Natural killer cell (primary cell): Measurements from ENCODE around the gene CHTOP. TPM values are rescaled to one million over a fixed set of nuclear protein-coding genes. Genes with fewer than 3 reads are reported as not detected.
"Not testable (repeated sequence)": the region's sequence is repeated elsewhere in the genome, so short reads cannot be mapped to it uniquely, and the experiment has no call there.

Experiments
- ATAC-seq, 3 donors: fragments of 150-1000 bp in 2 of 3; fragments of 200-7000 bp in 1 of 3; cut with Tn5 transposase; 1 replicate in 1 of 3; 2 replicates in 2 of 3; pipeline ENCODE4 v1.10.0; 2021; ENCODE audit warnings: mild to moderate bottlenecking in 2 of 3, moderate library complexity in 2 of 3
- DNase-seq, 2 donors: peaks; one replicate each; pipeline versions ENCODE4 v3.0.0 to v3.0.0-alpha.2; 2013 to 2021; ENCODE audit warnings: mixed read lengths in 1 of 2
- H3K27ac ChIP-seq: one replicate; pipeline ENCODE4 v1.5.1; 2013; ENCODE audit warnings: mild to moderate bottlenecking, low read length
- H3K27me3 ChIP-seq: one replicate; pipeline ENCODE4 v1.6.1; 2013; ENCODE audit warnings: low read length; ENCODE audit not compliant: control insufficient read depth, insufficient read depth
- H3K36me3 ChIP-seq: one replicate; pipeline ENCODE4 v1.6.1; 2013; ENCODE audit warnings: low read length; ENCODE audit not compliant: control insufficient read depth, insufficient read depth
- H3K4me1 ChIP-seq: one replicate; pipeline ENCODE4 v1.6.1; 2013; ENCODE audit warnings: low read length; ENCODE audit not compliant: control insufficient read depth, insufficient read depth
- H3K4me3 ChIP-seq: one replicate; pipeline ENCODE4 v1.5.1; 2013; ENCODE audit warnings: low read length
- H3K9me3 ChIP-seq: one replicate; pipeline ENCODE4 v1.6.1; 2013; ENCODE audit warnings: low read length; ENCODE audit not compliant: control insufficient read depth, insufficient read depth
- H3K27ac Mint-ChIP-seq, 2 donors: one replicate each; pipeline ENCODE4 v1.8.0; 2022; ENCODE audit warnings: mild to moderate bottlenecking in 2 of 2, mixed read lengths in 2 of 2, moderate library complexity in 1 of 2
- H3K27me3 Mint-ChIP-seq, 2 donors: one replicate each; pipeline ENCODE4 v1.8.0; 2022; ENCODE audit warnings: low read depth in 2 of 2, mixed read lengths in 2 of 2
- H3K36me3 Mint-ChIP-seq: one replicate; pipeline ENCODE4 v1.8.0; 2022; ENCODE audit warnings: mixed read lengths
- H3K4me1 Mint-ChIP-seq, 2 donors: one replicate each; pipeline ENCODE4 v1.8.0; 2022; ENCODE audit warnings: mixed read lengths in 2 of 2
- H3K4me3 Mint-ChIP-seq: one replicate; pipeline ENCODE4 v1.8.0; 2022; ENCODE audit warnings: mild to moderate bottlenecking, moderate library complexity, mixed read lengths
- H3K9me3 Mint-ChIP-seq, 2 donors: one replicate each; pipeline ENCODE4 v1.8.0; 2022; ENCODE audit warnings: mixed read lengths in 2 of 2
- WGBS: methylation state at CpG from one replicate; pipeline ENCODE4 v1.1.7; 2013; ENCODE audit warnings: missing lambda C conversion rate; ENCODE audit not compliant: insufficient coverage; 5-methylcytosine and 5-hydroxymethylcytosine counted together
- intact Hi-C: fragments of 100-400 bp; cut with micrococcal nuclease; formaldehyde crosslinking; loops from one replicate; pipeline ENCODE4 v1.14.2; 2022
- total RNA-seq, 4 donors: library from RNA; stranded (reverse); fragments of 120-200 nt in 1 of 4; gene quantifications; one replicate each; pipeline versions ENCODE4 v1.2.3 to v1.2.4, GENCODE V29; 2013 to 2022
- TF ChIP-seq, protein P1 (sequence below): fragments of 200-600 bp; IDR thresholded peaks from one replicate; pipeline ENCODE4 v1.8.0; 2022; ENCODE audit warnings: antibody characterized with exemption

Gene CHTOP
- total RNA-seq, 3 donors from 2014 or later (not counting 1 experiment from before 2014, with no cell fraction given): 94.7 to 110 (median 106) TPM

DNA sequence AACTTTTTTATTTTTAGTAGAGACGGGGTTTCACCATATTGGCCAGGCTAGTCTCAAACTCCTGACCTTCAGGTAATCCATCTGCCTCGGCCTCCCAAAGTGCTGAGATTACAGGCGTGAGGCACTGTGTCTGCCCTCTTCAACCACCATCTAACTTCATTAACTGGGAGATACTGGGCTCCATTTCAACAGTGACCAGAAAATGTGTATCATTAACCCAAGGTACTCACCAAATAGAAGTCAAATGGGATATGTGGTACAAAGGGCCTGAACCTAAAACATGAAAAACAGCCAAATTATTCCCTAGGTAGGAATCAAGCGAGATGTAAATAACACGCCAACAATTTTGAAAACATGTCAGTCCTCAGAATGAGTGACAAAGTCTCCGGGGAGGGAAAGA, 35.7 kb downstream of the CHTOP start:
- H3K27me3 Mint-ChIP-seq: no peaks in the 10 kb centered on the region
- Histone ChIP-seq H3K27me3 (no peaks in the 10 kb centered on the region), H3K4me3 (no peak overlapping the region), H3K4me1 (peaks cover 20% of the 10 kb centered on the region), H3K9me3 (no peaks in the 10 kb centered on the region), H3K36me3 (peaks cover 51% of the 10 kb centered on the region), H3K27ac (no peak overlapping the region)
- no peak for ATAC-seq
- H3K4me1 Mint-ChIP-seq: peaks cover 8 to 10% of the 10 kb centered on the region in 2 donors
- H3K9me3 Mint-ChIP-seq: no peaks in the 10 kb centered on the region
- H3K27ac Mint-ChIP-seq: no peak overlapping the region
- no peak overlapping the region for H3K4me3 Mint-ChIP-seq
- DNase-seq: no peak
- TF ChIP-seq, protein P1, sequence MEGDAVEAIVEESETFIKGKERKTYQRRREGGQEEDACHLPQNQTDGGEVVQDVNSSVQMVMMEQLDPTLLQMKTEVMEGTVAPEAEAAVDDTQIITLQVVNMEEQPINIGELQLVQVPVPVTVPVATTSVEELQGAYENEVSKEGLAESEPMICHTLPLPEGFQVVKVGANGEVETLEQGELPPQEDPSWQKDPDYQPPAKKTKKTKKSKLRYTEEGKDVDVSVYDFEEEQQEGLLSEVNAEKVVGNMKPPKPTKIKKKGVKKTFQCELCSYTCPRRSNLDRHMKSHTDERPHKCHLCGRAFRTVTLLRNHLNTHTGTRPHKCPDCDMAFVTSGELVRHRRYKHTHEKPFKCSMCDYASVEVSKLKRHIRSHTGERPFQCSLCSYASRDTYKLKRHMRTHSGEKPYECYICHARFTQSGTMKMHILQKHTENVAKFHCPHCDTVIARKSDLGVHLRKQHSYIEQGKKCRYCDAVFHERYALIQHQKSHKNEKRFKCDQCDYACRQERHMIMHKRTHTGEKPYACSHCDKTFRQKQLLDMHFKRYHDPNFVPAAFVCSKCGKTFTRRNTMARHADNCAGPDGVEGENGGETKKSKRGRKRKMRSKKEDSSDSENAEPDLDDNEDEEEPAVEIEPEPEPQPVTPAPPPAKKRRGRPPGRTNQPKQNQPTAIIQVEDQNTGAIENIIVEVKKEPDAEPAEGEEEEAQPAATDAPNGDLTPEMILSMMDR: no peak
- intact Hi-C loops: loop anchor here (2.0 to 10.0 kb wide), 3 partner anchors 35 to 317 kb away; partner anchors contain the start of genes CHTOP, RAB13 and SLC27A3
- peaks cover 11% of the 10 kb centered on the region for H3K36me3 Mint-ChIP-seq
- 95% methylated on average over 6 of the region's 6 CpGs for WGBS

DNA sequence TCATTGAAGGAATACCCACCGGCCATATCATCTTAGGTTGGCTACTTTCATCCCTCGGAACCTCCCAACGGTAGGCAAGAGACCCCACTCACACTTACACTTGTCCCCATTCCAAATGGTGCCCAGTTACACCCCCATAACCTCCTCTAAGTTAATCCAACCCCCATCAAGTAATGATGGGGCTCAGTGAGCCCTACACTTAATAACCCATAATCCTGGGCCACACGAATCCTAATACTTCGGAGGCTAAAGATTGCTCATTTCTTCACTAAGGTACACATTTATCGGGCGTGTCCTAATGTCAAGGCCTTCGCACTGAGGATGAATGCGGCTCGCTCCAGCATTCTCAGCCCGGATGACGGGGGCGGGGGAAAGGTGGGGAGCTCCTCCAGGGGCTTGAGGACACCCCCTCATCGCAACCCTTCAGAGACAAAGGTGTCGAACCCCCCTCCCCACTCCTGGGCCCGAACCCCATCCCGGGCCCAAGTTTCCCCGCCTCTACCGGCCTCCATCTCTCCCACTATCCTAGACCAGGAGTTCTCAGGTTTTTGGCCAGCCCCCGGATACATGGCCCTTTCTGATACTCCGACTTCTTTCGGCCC, 36.5 kb downstream of the CHTOP start:
- no peaks in the 10 kb centered on the region for H3K27me3 Mint-ChIP-seq
- no peak overlapping the region for H3K4me3 Mint-ChIP-seq
- peaks cover 20% of the 10 kb centered on the region for H3K4me1 ChIP-seq
- no peak overlapping the region for H3K27ac Mint-ChIP-seq
- ATAC-seq (peak in 1 of 3 donors; percentile 0), DNase-seq (no peak)
- peaks cover 43% of the 10 kb centered on the region for H3K36me3 ChIP-seq
- TF ChIP-seq, protein P1: no peak
- H3K36me3 Mint-ChIP-seq: peaks cover 11% of the 10 kb centered on the region
- 2% methylated on average over 22 of the region's 22 CpGs for WGBS
- H3K9me3 Mint-ChIP-seq: no peaks in the 10 kb centered on the region
- peaks cover 8 to 10% of the 10 kb centered on the region in 2 donors for H3K4me1 Mint-ChIP-seq
- H3K27ac ChIP-seq: peak overlapping the region; percentile 92
- no peaks in the 10 kb centered on the region for H3K9me3 ChIP-seq
- intact Hi-C loops: loop anchor here (2.0 to 10.0 kb wide), 3 partner anchors 36 to 316 kb away; partner anchors contain the start of genes CHTOP, RAB13 and SLC27A3
- peak overlapping the region; percentile 88 for H3K4me3 ChIP-seq
- H3K27me3 ChIP-seq: no peaks in the 10 kb centered on the region

DNA sequence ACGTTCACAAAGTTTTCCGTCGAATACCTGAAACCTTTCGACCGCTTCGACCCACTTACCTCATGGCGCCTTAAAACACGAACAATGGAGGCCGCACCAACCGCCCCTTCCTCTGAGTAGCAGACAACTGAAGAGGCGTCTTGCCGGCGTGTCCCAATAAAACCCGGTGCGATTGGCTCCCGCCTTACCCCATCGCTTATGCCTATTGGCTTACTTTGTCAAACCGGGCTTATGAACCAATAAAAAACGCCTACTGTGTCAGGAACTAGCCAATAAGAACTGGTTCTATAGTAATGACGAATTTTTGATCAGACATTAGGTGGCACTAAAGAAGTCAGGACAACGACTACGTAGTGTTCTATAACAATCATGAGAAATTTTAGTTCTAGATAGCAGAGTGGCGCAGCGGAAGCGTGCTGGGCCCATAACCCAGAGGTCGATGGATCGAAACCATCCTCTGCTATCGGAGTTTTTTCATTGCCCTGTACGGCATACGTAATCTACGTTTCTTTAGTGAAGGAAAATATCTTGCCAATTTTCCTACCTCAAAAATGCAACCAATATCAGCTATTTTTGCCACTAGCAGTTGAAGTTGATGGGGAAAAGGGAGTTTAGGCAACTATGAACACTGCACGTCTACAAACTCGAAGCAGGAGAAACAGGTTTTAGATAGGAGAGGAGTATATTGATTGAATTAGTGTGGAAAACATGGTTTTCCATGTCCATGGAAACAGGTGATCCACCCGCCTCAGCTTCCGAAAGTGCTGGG, 37.2 kb downstream of the CHTOP start, which contains the start of gene ILF2:
TSS of gene ILF2 (minus strand) at position 135 of the 769 bp plus-strand sequence. CDS start at position 64, 71 bp downstream.
- H3K27ac Mint-ChIP-seq: no peak within 1 kb of the TSS
- no peaks in the 10 kb centered on the region for H3K27me3 Mint-ChIP-seq
- peak; percentile 93 to 98 for DNase-seq
- Histone ChIP-seq H3K9me3 (no peaks in the 10 kb centered on the region), H3K4me1 (peaks cover 20% of the 10 kb centered on the region), H3K4me3 (peak within 1 kb of the TSS; percentile 88), H3K27ac (peak within 1 kb of the TSS; percentile 92), H3K27me3 (no peaks in the 10 kb centered on the region), H3K36me3 (peaks cover 36% of the 10 kb centered on the region)
- peaks cover 8 to 10% of the 10 kb centered on the region in 2 donors for H3K4me1 Mint-ChIP-seq
- no peaks in the 10 kb centered on the region for H3K9me3 Mint-ChIP-seq
- TF ChIP-seq, protein P1: peak; percentile 23
- H3K4me3 Mint-ChIP-seq: no peak within 1 kb of the TSS
- WGBS: under 1% methylated on average over 34 of the region's 35 CpGs
- intact Hi-C loops: loop anchor here (1.0 to 10.0 kb wide), 4 partner anchors 13 to 316 kb away; partner anchors contain the start of genes CHTOP, RAB13, SLC27A3 and SNAPIN
- peak; percentile 85 to 97 (median 91) for ATAC-seq
- peaks cover 11% of the 10 kb centered on the region for H3K36me3 Mint-ChIP-seq

DNA sequence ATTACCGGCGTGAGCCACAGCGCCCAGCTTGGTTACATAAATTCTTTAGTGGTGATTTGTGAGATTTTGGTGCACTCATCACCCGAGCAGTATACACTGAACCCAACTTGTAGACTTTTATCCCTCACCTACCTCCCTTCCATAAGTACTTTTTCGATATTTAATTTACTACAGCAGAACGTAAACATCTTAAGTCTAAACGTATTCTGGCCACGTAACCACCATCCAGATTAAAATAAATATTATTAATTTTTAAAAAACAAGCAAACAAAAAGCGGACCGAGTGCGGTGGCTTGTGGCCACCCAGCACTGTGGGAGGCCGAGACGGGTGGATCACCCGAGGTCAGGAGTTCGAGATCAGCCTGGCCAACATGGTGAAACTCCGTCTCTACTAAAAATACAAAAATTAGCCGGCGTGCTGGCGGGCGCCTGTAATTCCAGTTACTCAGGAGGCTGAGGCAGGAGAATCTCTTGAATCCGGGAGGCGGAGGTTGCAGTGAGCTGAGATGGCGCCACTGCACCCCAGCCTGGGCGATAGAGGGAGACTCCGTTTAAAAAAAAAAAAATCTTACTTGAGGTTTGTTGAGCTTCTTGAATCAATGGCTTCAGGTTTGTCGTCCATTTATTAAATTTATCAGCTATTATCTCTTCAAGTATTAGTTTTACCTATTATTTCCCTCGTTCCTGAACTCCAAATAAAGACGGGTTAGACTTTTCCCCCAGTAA, 37.9 kb downstream of the CHTOP start:
- H3K9me3 Mint-ChIP-seq, H3K4me1 Mint-ChIP-seq, H3K27me3 ChIP-seq, H3K27ac Mint-ChIP-seq, H3K27me3 Mint-ChIP-seq, H3K9me3 ChIP-seq, H3K4me3 Mint-ChIP-seq: not testable (repeated sequence)
- peak overlapping the region; percentile 60 for H3K4me3 ChIP-seq
- H3K4me1 ChIP-seq: peaks cover 20% of the 10 kb centered on the region
- intact Hi-C loops: loop anchor here (1.0 to 10.0 kb wide), 4 partner anchors 13 to 315 kb away; partner anchors contain the start of genes CHTOP, RAB13, SLC27A3 and SNAPIN
- 14% methylated on average over 25 of the region's 28 CpGs for WGBS
- H3K36me3 Mint-ChIP-seq: peaks cover 11% of the 10 kb centered on the region
- H3K36me3 ChIP-seq: peaks cover 29% of the 10 kb centered on the region
- DNase-seq (peak; percentile 52 to 72), ATAC-seq (peak; percentile 24 to 33 (median 27))
- H3K27ac ChIP-seq: peak overlapping the region; percentile 86
